ENCODE measurements around the gene SRPK2.

The SRPK2 gene

DNA sequence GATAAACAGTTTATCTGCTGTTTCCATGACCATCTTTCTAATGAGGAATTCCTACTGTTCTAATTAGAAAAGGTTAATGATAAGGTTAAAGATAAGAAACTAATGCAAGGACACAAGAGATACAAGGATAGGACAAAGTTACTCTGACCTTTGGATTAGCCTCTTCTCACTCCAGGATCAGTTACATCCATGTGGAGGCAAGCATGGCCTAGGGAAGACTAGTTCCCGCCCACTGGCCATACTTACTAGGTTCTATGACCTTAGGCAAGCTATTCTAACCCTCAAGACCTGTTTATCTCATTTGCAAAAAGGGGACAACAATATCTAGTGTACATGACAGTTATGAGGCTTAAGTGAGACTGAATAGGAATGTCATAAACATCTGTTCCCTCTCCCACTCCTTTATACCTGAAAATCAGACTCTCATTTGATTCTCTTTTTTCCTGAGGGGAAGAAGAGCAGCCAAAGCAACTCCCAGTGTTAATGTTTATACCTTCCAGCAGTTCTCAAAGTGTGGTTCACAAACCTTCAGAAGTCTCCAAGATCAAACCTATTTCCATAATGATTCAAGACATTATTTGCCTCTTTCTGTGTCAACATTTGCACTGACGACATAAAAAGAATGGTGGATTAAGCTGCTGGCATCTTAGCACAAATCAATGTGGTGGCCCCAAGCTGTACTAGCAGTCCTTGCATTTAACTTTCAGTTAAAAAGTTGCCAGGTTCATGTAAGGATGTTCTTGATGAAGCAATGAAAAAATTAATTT is 72.0 kb downstream of the SRPK2 start:
- TF ChIP-seq, protein P1, sequence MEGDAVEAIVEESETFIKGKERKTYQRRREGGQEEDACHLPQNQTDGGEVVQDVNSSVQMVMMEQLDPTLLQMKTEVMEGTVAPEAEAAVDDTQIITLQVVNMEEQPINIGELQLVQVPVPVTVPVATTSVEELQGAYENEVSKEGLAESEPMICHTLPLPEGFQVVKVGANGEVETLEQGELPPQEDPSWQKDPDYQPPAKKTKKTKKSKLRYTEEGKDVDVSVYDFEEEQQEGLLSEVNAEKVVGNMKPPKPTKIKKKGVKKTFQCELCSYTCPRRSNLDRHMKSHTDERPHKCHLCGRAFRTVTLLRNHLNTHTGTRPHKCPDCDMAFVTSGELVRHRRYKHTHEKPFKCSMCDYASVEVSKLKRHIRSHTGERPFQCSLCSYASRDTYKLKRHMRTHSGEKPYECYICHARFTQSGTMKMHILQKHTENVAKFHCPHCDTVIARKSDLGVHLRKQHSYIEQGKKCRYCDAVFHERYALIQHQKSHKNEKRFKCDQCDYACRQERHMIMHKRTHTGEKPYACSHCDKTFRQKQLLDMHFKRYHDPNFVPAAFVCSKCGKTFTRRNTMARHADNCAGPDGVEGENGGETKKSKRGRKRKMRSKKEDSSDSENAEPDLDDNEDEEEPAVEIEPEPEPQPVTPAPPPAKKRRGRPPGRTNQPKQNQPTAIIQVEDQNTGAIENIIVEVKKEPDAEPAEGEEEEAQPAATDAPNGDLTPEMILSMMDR (IDR thresholded peaks at IDR 0.05; ENCODE audit: low read depth, low read length): no peak
- DNase-seq (ENCODE audit: extremely low read depth, low read depth): no peak

DNA sequence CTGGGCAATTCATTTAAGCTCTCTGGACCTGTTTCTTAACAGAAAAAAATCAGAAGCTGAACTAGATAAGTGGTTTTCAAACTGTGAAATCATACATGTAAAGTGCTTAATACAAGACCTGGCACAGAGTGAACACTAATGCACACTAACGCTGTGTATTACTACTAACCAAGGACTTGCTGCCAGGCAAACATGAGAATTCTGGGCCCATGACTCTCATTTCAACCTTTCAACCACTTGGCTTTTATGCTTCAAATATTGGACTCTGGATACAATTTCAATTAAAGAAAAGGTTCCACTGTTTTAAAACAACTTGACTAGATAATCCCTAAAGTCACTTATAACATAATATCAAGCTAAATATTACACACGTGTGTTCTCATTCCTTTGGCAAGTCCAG is 73.4 kb downstream of the SRPK2 start:
- DNase-seq (ENCODE audit: extremely low read depth, low read depth): no peak
- TF ChIP-seq, protein P1 (IDR thresholded peaks at IDR 0.05; ENCODE audit: low read depth, low read length): no peak

DNA sequence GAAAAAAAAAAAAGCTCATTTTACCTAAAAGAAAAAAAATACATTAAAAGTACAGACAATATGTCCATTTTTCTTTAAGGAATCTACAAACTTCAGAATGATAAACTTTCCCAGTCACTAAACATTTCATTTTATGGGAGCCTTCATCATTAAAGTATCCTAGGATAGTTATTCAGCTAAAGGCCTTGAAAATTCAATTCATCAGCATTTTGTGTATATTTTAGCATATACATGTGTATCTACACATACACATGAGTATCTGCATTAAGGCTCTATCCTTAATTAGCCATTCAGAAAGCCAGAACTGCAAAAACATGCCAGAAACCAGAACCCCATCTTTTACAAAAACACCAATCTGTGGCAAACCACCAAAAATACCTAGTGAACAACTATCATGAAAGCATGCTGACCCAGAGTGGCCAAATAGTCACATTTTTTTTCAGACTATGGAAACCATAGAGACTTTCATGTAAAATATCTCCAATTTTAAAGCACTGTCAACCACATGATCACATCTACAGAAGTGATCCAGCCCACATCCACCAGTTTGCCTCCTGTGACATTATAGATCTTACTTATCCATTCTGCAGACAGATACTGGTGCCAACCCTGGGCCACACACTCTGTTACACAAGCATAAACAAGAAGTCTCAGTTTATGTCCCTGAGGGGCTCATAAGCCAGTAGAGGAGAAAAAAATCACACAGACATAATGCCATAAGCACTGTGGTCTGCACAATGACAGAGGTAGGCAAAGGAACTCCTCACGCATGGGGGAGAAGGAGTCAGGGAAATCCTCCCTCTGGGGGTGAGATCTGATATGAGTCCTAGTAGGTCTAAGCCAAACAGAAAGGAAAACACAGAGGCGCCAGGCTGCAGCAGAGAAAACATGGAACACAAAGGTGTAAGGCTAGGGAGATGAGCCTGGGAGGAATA is 79.2 kb downstream of the SRPK2 start:
- no peak for DNase-seq (ENCODE audit: extremely low read depth, low read depth)
- TF ChIP-seq, protein P1 (IDR thresholded peaks at IDR 0.05; ENCODE audit: low read depth, low read length): no peak

DNA sequence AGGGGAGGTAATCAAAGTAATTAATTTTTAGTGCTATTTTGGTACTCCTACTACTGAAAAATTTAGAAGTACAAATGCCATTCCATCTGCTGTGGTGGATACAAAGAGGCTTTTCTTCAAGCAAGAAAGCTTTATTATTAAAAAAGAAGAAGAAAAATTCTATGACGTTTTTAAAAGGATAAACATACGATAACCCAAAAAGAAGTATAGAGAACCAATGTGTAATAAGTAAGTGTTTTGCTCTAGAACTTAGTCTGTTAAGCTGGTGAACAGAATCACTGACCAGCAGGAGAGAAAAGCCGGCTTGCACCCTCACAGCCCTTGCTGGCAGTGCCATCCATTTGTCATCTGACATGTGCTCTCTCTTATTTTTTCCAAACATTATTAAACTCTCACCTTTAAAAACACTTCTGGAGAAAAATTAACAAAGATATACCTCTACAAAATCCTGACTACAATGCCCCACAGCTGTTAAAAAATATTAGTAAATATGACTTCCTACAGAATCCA is 81.5 kb downstream of the SRPK2 start:
- TF ChIP-seq, protein P1 (IDR thresholded peaks at IDR 0.05; ENCODE audit: low read depth, low read length): no peak
- DNase-seq (ENCODE audit: extremely low read depth, low read depth): no peak

- TF ChIP-seq, protein P1 (IDR thresholded peaks at IDR 0.05; ENCODE audit: low read depth, low read length): no peak
- DNase-seq (ENCODE audit: extremely low read depth, low read depth): no peak
These were observed 82.4 kb downstream of the SRPK2 start for GRCh38 chr7:105306298-105306748.

DNA sequence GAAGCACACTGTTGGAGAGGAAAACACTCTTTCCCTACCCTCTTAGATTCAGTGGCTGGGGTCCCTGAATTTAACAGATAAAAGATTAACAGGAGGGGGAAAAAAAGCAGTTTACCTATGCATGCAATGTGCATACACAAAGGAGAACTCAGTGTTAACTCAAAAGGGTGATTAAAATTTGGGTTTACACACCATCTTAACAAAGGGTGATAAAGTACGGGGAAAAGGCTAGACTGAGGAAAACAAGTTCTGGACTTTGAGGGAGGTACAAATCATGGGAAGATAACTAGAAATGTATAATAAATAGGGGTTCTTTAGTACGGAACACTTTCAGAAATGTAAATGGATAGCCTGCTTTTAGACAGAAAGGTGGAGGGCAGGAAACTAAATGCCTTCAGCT is 83.1 kb downstream of the SRPK2 start:
- TF ChIP-seq, protein P1 (IDR thresholded peaks at IDR 0.05; ENCODE audit: low read depth, low read length): no peak
- DNase-seq (ENCODE audit: extremely low read depth, low read depth): no peak

All from AG09319 (cell line).